Osteoblast (primary cell): ENCODE measurements around the gene DCLK1. TPM values are rescaled to one million over a fixed set of nuclear protein-coding genes. Genes with fewer than 3 reads are reported as not detected.

ENCODE experiments used
- DNase-seq: peaks from one replicate; pipeline ENCODE4 v3.0.0; 2011; ENCODE audit warnings: low spot score, mixed read lengths; ENCODE audit not compliant: insufficient read length; ENCODE audit errors: missing footprints
- H2AFZ ChIP-seq: 2 replicates; pipeline ENCODE4 v1.6.0; 2011; ENCODE audit warnings: mild to moderate bottlenecking, low read length
- H3K27ac ChIP-seq: 2 replicates; pipeline ENCODE4 v1.5.1; 2011; ENCODE audit warnings: mild to moderate bottlenecking, low read depth, low read length, moderate library complexity
- H3K27me3 ChIP-seq: 2 replicates; pipeline ENCODE4 v1.6.0; 2012; ENCODE audit warnings: mild to moderate bottlenecking, control low read depth, inconsistent platforms, low read length, moderate library complexity; ENCODE audit not compliant: insufficient read depth
- H3K36me3 ChIP-seq: 2 replicates; pipeline ENCODE4 v1.5.1; 2011; ENCODE audit warnings: mild to moderate bottlenecking, low read length, control low read depth, moderate library complexity; ENCODE audit not compliant: insufficient read depth
- H3K4me1 ChIP-seq: 2 replicates; pipeline ENCODE4 v1.5.1; 2011; ENCODE audit warnings: mild to moderate bottlenecking, low read length, control low read depth, moderate library complexity; ENCODE audit not compliant: insufficient read depth
- H3K4me2 ChIP-seq: 2 replicates; pipeline ENCODE4 v1.6.0; 2011; ENCODE audit warnings: mild to moderate bottlenecking, low read length; ENCODE audit not compliant: insufficient read depth
- H3K4me3 ChIP-seq: fragments of 200-600 bp; sonication (generic); 3 replicates; pipeline ENCODE4 v1.5.1; 2012; ENCODE audit warnings: mild to moderate bottlenecking, low read length, inconsistent platforms; ENCODE audit not compliant: insufficient read depth
- H3K79me2 ChIP-seq: 2 replicates; pipeline ENCODE4 v1.6.0; 2012; ENCODE audit warnings: mild to moderate bottlenecking, low read length, control low read depth, inconsistent platforms; ENCODE audit not compliant: insufficient read depth
- H3K9me3 ChIP-seq: 2 replicates; pipeline ENCODE4 v1.5.1; 2011; ENCODE audit warnings: low read depth, low read length, control low read depth
- H4K20me1 ChIP-seq: 2 replicates; pipeline ENCODE4 v1.6.0; 2012; ENCODE audit warnings: mild to moderate bottlenecking, low read length, control low read depth; ENCODE audit not compliant: insufficient read depth
- total RNA-seq: library from RNA; depleted of rRNA; stranded (reverse); fragments of >200 nt; gene quantifications from 2 replicates; pipeline ENCODE4 v1.2.3, GENCODE V29; 2012
- TF ChIP-seq, protein P1 (sequence below): IDR thresholded peaks from 2 replicates; pipeline ENCODE4 v1.5.1; 2011; ENCODE audit warnings: mild to moderate bottlenecking, low read depth, low read length, moderate library complexity; ENCODE audit errors: extremely low read depth

Gene DCLK1
- total RNA-seq, 1 donor, result 132 TPM

DNA sequence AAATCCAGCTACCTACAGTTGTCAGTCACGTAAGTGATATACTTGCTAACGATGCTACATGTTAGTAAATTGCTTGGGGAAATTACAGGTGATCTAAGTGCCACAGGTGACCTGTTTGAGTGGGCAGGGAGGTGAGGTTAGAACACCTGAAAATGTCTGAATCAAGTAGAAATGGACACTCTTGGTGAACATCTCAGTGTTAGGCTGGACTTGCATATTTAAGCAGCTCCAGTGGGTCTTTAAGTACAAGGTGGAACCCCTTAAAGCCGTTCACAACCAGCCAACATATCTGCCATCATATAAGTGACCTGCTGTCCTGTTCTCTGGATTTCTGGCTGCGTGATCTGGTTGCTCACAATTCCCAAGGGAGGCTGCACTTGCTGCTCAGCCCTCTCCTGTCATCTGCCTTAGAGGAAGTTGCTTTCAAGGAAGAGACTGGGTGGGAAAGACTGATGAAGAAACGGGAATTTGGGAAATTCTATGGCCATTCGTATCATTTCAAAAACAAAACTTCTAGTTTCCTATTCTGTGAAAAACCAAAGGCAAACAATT, 244.0 kb downstream of the DCLK1 start:
- H3K4me2 ChIP-seq, result no peak overlapping the region
- H4K20me1 ChIP-seq, result no peaks in the 10 kb centered on the region
- H3K27me3 ChIP-seq, result no peaks in the 10 kb centered on the region
- H3K36me3 ChIP-seq, result no peaks in the 10 kb centered on the region
- H3K79me2 ChIP-seq, result no peaks in the 10 kb centered on the region
- no peak overlapping the region for H3K27ac ChIP-seq
- H3K9me3 ChIP-seq, result no peaks in the 10 kb centered on the region
- DNase-seq, result no peak
- peaks cover 29% of the 10 kb centered on the region for H3K4me1 ChIP-seq
- H3K4me3 ChIP-seq, result no peak overlapping the region
- TF ChIP-seq, protein P1, sequence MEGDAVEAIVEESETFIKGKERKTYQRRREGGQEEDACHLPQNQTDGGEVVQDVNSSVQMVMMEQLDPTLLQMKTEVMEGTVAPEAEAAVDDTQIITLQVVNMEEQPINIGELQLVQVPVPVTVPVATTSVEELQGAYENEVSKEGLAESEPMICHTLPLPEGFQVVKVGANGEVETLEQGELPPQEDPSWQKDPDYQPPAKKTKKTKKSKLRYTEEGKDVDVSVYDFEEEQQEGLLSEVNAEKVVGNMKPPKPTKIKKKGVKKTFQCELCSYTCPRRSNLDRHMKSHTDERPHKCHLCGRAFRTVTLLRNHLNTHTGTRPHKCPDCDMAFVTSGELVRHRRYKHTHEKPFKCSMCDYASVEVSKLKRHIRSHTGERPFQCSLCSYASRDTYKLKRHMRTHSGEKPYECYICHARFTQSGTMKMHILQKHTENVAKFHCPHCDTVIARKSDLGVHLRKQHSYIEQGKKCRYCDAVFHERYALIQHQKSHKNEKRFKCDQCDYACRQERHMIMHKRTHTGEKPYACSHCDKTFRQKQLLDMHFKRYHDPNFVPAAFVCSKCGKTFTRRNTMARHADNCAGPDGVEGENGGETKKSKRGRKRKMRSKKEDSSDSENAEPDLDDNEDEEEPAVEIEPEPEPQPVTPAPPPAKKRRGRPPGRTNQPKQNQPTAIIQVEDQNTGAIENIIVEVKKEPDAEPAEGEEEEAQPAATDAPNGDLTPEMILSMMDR, result no peak
- H2AFZ ChIP-seq, result no peak overlapping the region

DNA sequence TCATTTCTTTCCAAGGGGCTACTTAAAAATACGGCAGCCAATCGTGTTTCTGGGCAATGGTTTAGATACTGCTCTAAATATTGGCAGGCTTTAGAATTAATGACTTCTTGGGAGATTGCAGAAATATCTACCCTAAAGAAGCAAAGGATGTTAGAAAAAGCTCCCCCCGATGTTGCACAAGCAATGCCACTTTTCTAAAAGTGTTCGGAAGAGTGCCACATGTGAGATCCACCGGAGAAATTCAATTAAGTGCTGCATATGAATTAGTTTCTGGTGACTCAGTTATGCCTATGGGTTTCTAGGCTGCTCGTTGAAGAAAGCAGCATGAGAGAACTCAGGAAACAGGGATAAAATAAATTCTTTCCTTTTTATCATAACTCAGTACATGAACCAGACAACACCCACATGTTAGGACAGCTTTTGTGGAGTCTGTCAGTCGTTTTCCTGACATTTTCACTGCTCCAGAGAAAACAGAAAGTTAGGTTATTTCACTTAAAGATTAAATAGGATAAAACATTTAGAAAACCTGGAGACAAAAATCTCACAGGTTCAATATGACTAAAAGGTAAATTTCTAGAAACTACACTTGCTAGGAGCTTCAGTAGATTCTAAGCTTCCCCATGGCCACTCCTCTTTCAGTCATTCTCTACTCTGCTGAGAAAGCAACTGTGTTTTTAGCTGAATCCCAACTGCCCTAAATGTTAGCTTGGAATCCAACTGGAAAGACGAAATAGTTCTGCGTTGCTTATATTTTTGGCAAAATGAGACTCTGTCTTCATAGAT, 244.7 kb downstream of the DCLK1 start:
- TF ChIP-seq, protein P1, result no peak
- Histone ChIP-seq H3K9me3 (no peaks in the 10 kb centered on the region), H3K36me3 (no peaks in the 10 kb centered on the region), H2AFZ (no peak overlapping the region), H3K27ac (no peak overlapping the region), H4K20me1 (no peaks in the 10 kb centered on the region), H3K27me3 (no peaks in the 10 kb centered on the region), H3K4me3 (no peak overlapping the region), H3K79me2 (no peaks in the 10 kb centered on the region), H3K4me1 (peaks cover 24% of the 10 kb centered on the region), H3K4me2 (no peak overlapping the region)
- no peak for DNase-seq

DNA sequence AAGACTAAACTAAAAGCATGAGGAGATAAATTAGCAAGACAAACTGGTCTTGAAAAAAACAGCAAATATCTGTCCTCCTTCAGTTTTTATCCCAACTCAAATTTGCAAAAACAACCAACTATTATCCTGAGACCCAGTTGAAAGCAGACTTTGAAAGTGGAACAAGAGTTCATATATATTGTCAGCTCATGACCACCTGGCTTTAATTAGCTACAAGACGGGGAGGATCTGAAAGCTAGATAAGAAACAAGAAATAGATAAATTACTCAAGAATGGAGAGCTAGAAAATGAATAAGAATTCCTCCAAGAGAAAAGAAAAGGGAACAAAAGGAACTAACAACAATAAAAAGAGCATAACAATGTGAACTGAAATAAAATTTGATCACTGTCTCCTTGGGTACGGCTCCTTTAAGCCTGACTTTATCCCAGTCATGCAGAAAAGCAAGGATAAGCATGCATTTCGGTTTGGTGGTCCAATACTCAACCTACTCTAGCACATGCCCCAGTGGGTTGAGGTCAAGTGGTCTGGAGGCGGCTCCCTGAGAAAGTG, 246.9 kb downstream of the DCLK1 start:
- Histone ChIP-seq H3K4me3 (no peak overlapping the region), H3K27ac (no peak overlapping the region), H3K79me2 (no peaks in the 10 kb centered on the region), H2AFZ (no peak overlapping the region), H4K20me1 (no peaks in the 10 kb centered on the region), H3K27me3 (no peaks in the 10 kb centered on the region), H3K4me2 (no peak overlapping the region), H3K4me1 (peaks cover 16% of the 10 kb centered on the region), H3K36me3 (no peaks in the 10 kb centered on the region), H3K9me3 (no peaks in the 10 kb centered on the region)
- TF ChIP-seq, protein P1, result no peak
- DNase-seq, result no peak
